Measurements from ENCODE around the gene ITK.

DNA sequence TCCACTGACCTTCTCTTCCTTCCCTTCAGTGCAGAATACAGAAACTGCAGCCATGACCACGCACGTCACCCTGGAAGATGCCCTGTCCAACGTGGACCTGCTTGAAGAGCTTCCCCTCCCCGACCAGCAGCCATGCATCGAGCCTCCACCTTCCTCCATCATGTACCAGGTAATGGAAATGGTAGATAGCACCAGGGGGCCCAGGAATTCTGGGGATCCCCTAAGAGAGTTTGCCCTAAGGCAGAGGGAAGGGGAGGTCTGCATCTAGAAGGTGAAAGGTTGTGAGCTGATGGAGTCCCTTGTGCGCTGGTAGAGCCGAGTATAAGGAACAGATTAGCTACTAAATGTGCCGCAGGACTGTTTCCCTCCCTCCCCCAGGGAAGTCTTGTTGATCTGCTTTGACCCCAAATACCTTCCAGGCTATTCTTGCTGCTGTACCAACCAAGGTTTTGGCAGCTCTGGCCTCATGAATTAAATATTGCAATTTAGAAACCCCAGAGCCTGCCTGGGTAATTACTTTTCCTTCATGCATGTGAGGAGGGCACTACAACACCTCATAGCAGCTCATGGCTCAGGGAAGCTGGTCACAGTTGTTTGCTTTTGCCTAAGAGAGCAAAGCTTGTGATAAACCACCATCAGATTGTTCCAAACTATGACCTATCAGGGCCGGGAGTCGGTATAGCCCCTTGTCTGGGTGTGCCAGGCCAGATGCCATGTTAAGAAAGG is 104.8 kb downstream of the ITK start:
- TF ChIP-seq GATA2 (IDR thresholded peaks at IDR 0.05; ENCODE audit: low read depth, low read length) (no peak), GATA3 (IDR thresholded peaks at IDR 0.05; ENCODE audit: low read depth, low read length) (no peak)

All from SH-SY5Y (cell line).